ENCODE data around the gene CPEB2.

CPEB2 gene

DNA sequence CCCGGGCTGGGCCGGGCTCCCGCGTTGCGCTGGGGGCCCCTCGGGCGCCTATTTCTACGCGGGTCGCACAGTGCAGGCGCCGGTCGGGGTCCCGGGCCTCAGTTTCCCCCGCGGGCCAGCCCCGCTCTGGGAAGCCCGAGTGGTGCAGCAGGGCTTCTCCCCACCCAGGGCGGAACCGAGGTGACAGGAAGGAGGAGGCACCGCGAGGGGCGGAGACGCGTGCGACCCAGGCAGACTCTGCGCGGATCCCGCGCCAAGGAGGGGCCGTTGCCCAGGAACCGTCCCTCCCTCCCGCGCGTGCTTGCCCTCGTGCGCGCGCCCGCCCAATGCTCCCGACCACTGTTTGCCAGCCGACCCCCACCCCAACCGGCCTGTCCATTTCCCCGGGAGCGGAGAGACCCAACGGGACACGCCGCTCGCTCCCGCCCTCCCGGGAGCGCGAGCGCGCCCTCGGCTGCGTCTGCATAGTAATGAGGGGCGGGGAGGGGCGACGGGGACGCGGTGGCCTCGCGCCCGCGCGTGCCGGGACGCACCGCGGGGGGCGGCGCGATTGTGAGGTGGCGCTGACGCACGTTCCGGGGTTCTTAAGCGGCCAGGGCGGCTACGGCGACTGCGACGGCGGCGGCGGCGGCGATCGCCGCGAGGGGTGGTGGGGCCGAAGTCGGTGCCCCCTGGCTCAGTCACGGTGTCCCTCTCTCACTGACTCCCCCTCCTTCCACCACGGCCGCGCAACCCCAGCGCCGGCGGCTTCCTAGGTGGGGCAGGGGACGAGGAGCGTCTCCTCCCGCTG, at the start of gene CPEB2:
Gene CPEB2, plus strand, starts transcription at position 613 of the 790 bp plus-strand sequence. CDS start 193 bp downstream, outside the sequence.
- DNase-seq: peak; percentile 83

DNA sequence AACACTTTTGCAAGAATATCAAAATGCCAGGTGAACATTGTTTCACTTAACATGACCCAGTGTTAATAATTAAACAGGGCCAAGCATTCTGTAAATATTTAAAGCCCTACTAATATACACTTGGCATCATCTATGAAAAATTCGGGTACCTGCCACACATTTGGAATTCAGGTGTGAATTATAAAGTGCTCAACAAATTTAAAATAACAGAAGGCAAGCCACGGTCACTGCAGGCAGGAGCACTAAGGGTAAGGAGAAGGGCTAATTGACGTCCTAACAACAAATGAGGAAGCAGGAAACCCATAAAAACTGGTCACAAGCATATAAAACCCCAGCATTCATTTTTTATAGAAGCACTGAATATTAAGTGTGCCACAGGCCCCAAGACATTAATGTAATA, 43.8 kb upstream of the CPEB2 start:
- DNase-seq: no peak

DNA sequence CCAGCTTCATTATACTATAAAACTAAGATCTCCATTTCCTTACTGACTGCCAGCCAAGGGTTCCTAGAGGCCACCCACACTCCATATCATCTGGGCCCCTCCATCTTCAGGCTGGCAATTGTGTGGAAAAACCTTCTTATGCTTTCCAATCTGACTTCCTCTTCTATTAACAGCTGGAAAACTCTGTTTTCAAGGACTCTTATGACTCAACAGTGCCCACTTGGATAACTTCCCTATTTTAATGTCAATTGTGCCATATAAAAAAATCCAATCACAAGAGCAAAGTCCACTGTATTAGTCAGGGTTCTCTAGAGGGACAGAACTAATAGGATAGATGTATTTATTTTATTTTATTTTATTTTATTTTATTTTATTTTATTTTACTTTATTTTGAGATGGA, 41.0 kb upstream of the CPEB2 start:
- DNase-seq: no peak

GRCh38 chr4:14965071-14965470, 37.2 kb upstream of the CPEB2 start:
- DNase-seq: no peak

- DNase-seq: no peak
These were observed 34.3 kb upstream of the CPEB2 start for GRCh38 chr4:14967982-14968381.

- no peak for DNase-seq
These were observed 24.5 kb upstream of the CPEB2 start for GRCh38 chr4:14977830-14978229.

GRCh38 chr4:14984448-14984847, 17.8 kb upstream of the CPEB2 start:
- DNase-seq: no peak

DNA sequence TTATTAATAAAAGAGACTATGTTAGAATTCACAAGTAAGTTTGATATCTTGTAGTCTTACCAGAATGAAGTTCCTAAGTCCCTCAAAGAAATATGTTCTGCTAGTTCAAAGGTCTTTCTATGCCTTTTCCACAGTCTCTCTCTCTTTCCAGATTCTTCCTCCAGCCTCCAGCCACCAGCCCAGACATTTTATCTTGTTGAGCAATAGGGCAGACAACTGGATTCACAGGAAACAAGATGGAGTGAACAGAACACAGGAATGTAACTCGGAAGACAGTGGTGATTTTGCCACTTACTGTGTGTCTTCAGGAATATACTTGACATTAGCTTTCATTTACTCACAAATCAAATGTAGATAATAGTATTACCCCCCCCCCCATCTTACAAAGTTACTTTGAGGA, 17.1 kb upstream of the CPEB2 start:
- DNase-seq: no peak

DNA sequence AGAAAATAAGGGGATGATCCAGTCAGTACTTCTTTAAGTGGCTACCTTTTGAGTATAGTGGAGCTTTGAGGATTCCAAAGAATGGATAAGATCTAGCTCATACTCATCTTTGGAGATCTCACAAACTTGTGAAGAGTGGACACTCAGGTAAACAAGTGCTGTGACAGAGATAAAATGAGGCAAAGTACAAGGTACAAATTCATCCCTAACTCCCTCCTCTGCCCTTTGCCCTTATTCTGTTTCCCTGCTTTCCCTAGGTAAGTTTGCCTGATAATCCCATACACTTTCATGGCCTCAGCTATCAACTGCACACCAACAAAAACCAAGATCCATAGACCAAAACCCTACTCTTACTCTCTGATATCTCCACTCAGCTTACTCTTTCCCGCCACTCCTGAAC, 16.4 kb upstream of the CPEB2 start:
- no peak for DNase-seq

DNA sequence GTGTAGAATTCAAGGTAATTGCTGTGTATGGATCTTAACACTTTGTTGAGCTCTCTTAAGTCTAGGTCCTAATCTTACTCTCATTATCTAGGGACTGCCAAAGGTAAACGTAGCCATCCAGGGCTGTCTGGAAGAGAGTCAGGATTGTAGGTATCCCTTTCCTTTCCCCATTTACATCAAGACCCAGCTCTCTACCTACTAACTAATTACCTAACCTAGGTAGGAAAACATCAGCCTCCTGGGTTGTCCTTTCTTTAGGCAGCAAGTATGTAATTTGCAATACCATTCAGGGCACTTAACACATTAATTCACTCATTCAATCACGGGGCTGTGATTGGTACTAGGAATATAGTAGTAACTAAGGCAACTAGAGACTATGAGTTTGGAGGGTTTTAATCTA, 15.2 kb upstream of the CPEB2 start:
- no peak for DNase-seq

- DNase-seq: no peak
These were observed 11.8 kb upstream of the CPEB2 start for GRCh38 chr4:14990484-14990883.

- no peak for DNase-seq
These were observed 8.0 kb upstream of the CPEB2 start for GRCh38 chr4:14994242-14994641.

- DNase-seq: peak; percentile 42
These were observed 923 bp upstream of the CPEB2 start for GRCh38 chr4:15001248-15001868.

- peak; percentile 47 for DNase-seq
These were observed 549 bp downstream of the CPEB2 start for GRCh38 chr4:15002659-15003400.

- no peak for DNase-seq
These were observed 1.2 kb downstream of the CPEB2 start for GRCh38 chr4:15003401-15003890.

DNA sequence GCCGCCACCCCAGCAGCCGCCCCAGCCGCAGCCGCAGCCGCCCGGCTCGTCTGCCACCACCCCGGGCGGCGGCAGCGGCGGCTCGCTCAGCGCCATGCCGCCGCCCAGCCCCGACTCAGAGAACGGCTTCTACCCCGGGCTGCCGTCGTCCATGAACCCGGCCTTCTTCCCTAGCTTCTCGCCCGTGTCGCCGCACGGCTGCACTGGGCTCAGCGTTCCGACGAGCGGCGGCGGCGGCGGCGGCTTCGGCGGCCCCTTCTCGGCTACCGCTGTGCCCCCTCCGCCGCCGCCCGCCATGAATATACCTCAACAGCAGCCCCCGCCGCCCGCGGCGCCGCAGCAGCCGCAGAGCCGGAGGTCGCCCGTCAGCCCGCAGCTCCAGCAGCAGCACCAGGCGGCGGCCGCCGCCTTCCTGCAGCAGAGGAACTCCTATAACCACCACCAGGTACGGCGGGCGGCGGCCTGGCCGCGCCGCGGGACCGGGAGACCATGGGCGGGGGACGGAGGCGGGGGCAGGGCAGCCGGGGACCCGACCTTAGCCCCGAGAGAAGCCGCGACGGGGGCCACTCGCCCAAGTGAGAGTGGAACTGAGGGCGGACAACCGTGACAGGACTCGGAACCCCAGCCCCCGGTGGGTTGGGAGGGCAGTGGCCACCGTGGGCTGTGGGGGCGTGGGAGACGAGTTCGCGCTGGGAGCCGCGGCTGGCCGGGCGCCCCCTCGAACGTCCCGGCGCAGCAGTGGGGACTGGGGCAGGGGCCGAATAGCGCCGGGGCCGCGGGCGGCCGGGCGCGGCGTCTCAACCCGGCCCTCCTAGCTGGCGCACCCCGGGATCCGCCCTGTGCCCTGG, 1.8 kb downstream of the CPEB2 start:
- no peak for DNase-seq

DNA sequence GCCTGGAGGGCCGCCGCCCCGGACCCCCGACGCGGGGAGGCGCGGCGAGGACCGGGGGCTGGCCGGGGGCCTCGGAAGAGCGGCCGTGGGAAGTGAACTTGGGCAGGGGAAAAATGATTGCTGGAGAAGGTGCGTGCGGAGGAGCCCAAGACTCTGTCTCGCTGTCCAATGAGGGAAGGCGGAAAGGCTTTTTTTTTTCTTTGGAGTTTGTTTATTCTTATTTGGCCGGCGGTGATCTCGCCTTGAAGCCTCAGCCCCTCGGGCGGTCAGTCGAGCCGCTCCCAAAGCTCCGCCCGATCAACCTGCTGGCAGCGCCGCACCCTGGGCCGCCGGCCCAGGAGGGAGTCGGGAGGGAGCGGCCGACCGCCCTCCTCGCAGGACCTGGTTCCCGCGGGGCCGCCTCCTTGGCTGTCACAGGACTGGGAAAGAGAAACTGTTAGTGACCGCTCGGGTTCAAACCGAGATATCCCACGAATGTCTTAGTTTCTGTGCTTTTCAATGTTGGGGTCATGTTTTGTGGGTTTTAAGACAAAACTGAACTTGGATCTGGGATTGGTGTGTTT, 2.5 kb downstream of the CPEB2 start:
- DNase-seq: peak; percentile 10

DNA sequence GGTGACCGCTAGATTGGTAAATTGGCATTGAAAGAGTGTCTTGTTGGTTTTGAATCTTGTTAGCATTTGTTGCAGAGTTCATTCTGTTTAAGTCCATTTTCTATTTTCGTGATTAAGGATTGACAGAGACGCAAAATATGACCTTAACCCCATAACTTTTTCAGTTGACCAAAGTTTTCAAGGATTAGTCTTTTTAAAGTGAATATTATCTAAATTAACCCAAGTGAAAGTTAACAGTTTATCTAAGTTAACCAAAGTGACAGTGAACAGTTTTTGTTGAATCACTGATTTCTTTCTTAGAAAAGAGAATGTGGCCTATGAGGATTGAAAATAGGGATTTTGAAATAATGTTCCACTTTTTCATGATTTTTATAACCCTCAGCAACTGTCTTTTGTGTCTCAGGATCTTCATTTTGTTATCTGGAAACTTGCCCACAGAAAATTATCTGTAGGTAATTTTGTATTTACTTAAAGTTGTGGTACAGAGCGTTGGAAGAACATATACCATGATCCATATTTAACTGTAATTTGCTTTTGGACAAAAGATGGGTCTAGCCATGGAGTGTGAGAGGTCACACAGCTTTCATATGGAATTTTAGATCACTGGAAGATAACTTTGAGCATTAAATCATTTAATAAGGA, 3.3 kb downstream of the CPEB2 start:
- no peak for DNase-seq

GRCh38 chr4:15006416-15007024, 4.2 kb downstream of the CPEB2 start:
- DNase-seq: no peak

GRCh38 chr4:15007201-15007600, 4.9 kb downstream of the CPEB2 start:
- DNase-seq: no peak

- no peak for DNase-seq
These were observed 7.8 kb downstream of the CPEB2 start for GRCh38 chr4:15010038-15010585.

All from GF-D8 (cell line).